Progenitor cell of endocrine pancreas (in vitro differentiated cells): Measurements from ENCODE around the gene IER3. TPM values are rescaled to one million over a fixed set of nuclear protein-coding genes. Genes with fewer than 3 reads are reported as not detected.

Experiments used
- DNase-seq: peaks from one replicate; pipeline ENCODE4 v3.0.0; 2021; ENCODE audit warnings: low spot score; ENCODE audit not compliant: unreplicated experiment
- H3K27ac Mint-ChIP-seq: 2 replicates; pipeline ENCODE4 v1.8.0; 2021; ENCODE audit warnings: mild to moderate bottlenecking, moderate library complexity, mixed read lengths
- H3K27me3 Mint-ChIP-seq: 2 replicates; pipeline ENCODE4 v1.8.0; 2021; ENCODE audit warnings: mixed read lengths
- H3K36me3 Mint-ChIP-seq: 2 replicates; pipeline ENCODE4 v1.8.0; 2022; ENCODE audit warnings: mixed read lengths; ENCODE audit not compliant: insufficient read depth
- H3K4me1 Mint-ChIP-seq: 2 replicates; pipeline ENCODE4 v1.8.0; 2021; ENCODE audit warnings: low read depth, mixed read lengths
- H3K4me3 Mint-ChIP-seq: 2 replicates; pipeline ENCODE4 v1.8.0; 2021; ENCODE audit warnings: low read depth, mild to moderate bottlenecking, moderate library complexity, mixed read lengths
- H3K9me3 Mint-ChIP-seq: 2 replicates; pipeline ENCODE4 v1.8.0; 2021; ENCODE audit warnings: low read depth, mixed read lengths
- CTCF ChIP-seq: fragments of 200-600 bp; sonication (generic); IDR thresholded peaks from one replicate; pipeline ENCODE4 v1.5.0; 2021; ENCODE audit warnings: antibody characterized with exemption, mild to moderate bottlenecking; ENCODE audit not compliant: unreplicated experiment
- total RNA-seq: library from RNA; stranded (reverse); gene quantifications from 2 replicates; pipeline ENCODE4 v1.2.1, GENCODE V29; 2021

The IER3 gene
- total RNA-seq, 1 donor from 2014 or later: 23.2 TPM

- Mint-ChIP-seq H3K27ac (no peak overlapping the region), H3K36me3 (peaks cover 37% of the 10 kb centered on the region), H3K9me3 (no peaks in the 10 kb centered on the region), H3K4me3 (no peak overlapping the region), H3K4me1 (no peaks in the 10 kb centered on the region), H3K27me3 (no peaks in the 10 kb centered on the region)
- no peak for TF ChIP-seq CTCF
- DNase-seq: no peak
These were observed 37.0 kb downstream of the IER3 start for GRCh38 chr6:30707281-30707850.

- no peak overlapping the region for H3K4me3 Mint-ChIP-seq
- no peak overlapping the region for H3K27ac Mint-ChIP-seq
- no peaks in the 10 kb centered on the region for H3K27me3 Mint-ChIP-seq
- no peak for TF ChIP-seq CTCF
- H3K9me3 Mint-ChIP-seq: no peaks in the 10 kb centered on the region
- peaks cover 30% of the 10 kb centered on the region for H3K36me3 Mint-ChIP-seq
- H3K4me1 Mint-ChIP-seq: no peaks in the 10 kb centered on the region
- no peak for DNase-seq
These were observed 38.7 kb downstream of the IER3 start for GRCh38 chr6:30705620-30706019.

- Mint-ChIP-seq H3K4me1 (no peaks in the 10 kb centered on the region), H3K9me3 (no peaks in the 10 kb centered on the region), H3K27ac (no peak overlapping the region), H3K27me3 (no peaks in the 10 kb centered on the region), H3K4me3 (no peak overlapping the region), H3K36me3 (peaks cover 32% of the 10 kb centered on the region)
- no peak for DNase-seq
- TF ChIP-seq CTCF: no peak
These were observed 40.5 kb downstream of the IER3 start for GRCh38 chr6:30703821-30704220.

- Mint-ChIP-seq H3K4me3 (no peak overlapping the region), H3K27ac (no peak overlapping the region), H3K4me1 (no peaks in the 10 kb centered on the region), H3K9me3 (no peaks in the 10 kb centered on the region), H3K36me3 (peaks cover 31% of the 10 kb centered on the region), H3K27me3 (no peaks in the 10 kb centered on the region)
- TF ChIP-seq CTCF: no peak
- DNase-seq: no peak
These were observed 41.3 kb downstream of the IER3 start for GRCh38 chr6:30703011-30703410.

GRCh38 chr6:30700340-30700739 lies 44.0 kb downstream of the IER3 start:
- DNase-seq: no peak
- Mint-ChIP-seq H3K4me3 (no peak overlapping the region), H3K9me3 (no peaks in the 10 kb centered on the region), H3K27ac (no peak overlapping the region), H3K27me3 (no peaks in the 10 kb centered on the region), H3K36me3 (peaks cover 22% of the 10 kb centered on the region), H3K4me1 (peaks cover under 1% of the 10 kb centered on the region)
- no peak for TF ChIP-seq CTCF
